GM20000 (cell line): ENCODE data around the gene SNX24.

ENCODE experiments used
- DNase-seq: peaks from one replicate; pipeline ENCODE4 v3.0.0; 2012; ENCODE audit warnings: low spot score
- CTCF ChIP-seq: IDR thresholded peaks from 2 replicates; pipeline ENCODE4 v1.5.1; 2012; ENCODE audit warnings: mild to moderate bottlenecking, control low read depth; ENCODE audit errors: extremely low read depth, missing control alignments

Gene SNX24

DNA sequence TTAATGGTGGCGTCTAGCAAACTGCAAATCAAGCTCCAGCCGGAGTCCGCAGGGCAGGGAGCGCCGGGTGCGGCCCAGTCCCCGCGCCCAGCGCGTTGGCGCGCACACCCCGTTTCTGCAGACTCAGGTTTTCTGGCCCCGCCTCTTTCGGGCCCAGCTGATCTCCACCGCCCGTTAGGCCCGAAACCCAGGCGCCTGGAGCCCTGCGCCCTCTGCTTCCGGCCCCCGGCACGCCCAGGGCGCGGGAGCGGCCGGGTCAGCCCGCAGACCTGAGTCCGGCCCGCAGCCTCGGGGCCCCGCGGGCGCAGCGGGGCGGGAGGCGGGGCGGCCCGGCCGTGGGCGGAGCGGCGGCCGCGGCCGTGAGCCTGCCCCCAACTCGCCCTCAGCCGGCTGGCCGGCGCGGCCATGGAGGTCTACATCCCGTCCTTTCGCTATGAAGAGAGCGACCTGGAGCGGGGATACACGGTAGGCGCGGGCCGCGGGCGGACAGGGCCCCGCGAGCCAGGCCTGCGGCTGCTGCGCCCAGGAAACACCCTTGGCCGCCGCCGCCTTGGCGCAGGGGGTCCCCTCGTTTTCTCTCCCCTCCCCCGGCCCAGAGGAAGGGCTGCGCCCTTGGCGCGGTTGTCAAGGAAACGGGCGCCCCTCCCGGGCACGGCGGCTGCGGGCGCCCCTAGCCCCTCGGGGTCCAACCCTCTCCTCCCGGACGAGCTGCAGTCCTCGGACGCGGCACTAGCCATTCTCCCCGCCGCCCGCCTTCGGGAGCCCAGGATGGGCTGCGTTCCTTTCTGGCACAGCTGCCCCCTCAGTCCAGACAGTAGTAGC lies at the start of gene SNX24:
Gene SNX24, plus strand, starts transcription at position 385 of the 822 bp plus-strand sequence. Its CDS starts 21 bp downstream, at position 406.
- peak; percentile 90 for DNase-seq
- TF ChIP-seq CTCF: no peak

DNA sequence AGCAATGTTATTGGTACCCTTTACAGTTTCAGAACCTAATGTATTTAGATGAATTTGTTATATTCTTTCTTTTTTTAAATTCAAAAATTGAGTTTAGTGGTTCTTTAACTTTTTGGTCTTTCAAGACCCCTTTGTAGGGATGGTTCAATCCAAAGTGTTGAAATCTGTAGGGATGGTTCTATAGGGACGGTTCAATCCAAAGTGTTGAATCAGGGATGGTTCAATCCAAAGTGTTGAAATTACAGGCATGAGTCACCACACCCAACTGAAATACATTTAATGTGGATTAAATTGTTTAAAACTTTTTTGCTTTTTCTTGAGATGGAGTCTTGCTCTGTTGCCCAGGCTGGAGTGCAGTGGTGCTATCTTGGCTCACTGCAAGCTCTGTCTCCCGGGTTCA lies 39.9 kb upstream of the SNX24 start:
- DNase-seq: no peak
- no peak for TF ChIP-seq CTCF

- DNase-seq: no peak
- no peak for TF ChIP-seq CTCF
Measured at GRCh38 chr5:122810405-122810804, 35.0 kb upstream of the SNX24 start.

DNA sequence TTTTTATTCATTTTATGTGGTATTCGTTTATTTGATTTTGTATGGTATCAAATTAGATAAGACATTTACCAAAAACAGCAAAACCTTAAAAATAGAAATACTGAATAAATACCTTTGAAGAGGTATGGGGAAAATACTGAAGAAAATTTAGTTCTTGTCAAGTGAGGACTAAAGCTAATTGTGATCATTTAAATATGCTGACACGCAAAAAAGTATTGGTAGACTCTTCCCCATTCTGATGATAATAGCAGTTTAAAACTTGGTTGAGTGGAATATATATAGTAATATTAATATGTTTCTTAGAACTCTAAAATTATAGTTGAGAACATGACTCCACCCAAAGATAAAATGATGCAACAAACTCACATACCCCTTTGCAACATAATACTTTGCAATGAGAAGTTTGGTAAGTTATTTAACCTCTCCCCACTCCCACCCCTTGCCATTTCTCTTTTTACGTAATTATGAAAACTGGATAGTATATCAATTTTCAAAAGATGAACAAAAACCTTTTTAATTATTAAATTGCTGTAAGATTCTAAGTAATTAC lies 30.1 kb upstream of the SNX24 start:
- TF ChIP-seq CTCF: no peak
- DNase-seq: no peak

GRCh38 chr5:122816756-122817155 lies 28.7 kb upstream of the SNX24 start:
- DNase-seq: no peak
- TF ChIP-seq CTCF: no peak

DNA sequence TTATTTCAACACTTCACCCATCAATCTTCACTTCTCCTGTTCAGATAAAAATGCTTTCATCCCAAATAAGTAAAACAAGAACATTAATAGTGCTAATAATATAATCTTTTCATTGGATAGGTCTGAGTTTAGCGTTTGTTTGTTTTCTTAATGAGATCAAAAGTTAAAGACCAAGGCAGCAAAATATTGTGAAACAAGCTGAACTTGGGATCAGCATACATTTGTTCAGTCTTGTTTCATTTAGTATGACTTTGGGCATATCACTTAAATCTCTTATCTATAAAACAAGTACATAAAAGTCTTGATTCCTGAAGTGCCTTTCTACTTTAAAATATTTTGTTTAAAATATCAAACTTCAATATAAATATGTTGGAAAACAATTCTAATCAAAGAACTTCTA lies 13.4 kb upstream of the SNX24 start:
- TF ChIP-seq CTCF: no peak
- no peak for DNase-seq

DNA sequence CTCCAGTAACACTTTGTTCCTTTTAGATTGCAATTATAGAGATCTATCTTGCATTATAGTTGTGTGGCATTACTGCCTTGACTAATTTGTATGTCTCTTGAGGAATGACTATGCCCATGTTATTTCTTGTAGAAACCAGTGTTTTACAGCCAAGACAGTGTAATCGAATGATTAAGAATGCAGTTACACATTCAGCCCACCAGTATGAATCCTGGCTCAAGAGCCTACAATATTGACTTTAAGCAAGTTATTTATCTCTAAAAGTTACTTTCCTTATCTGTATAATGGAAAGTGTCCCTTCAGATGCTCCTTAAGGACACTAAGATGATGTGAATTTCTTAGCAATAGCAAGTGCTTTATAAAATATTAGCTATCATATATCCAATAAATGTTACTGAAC lies 9.7 kb upstream of the SNX24 start:
- DNase-seq: no peak

More for the DNA sequence above, 9.7 kb upstream of the SNX24 start:
- no peak for TF ChIP-seq CTCF
